Measurements from ENCODE around the gene FNDC5.

FNDC5 gene

GRCh38 chr1:32887623-32888022 is 16.9 kb upstream of the FNDC5 start:
- DNase-seq (ENCODE audit: low read depth) = no peak
- H3K4me3 ChIP-seq (ENCODE audit: low read depth, low read length) = no peak overlapping the region
- TF ChIP-seq, protein P1, sequence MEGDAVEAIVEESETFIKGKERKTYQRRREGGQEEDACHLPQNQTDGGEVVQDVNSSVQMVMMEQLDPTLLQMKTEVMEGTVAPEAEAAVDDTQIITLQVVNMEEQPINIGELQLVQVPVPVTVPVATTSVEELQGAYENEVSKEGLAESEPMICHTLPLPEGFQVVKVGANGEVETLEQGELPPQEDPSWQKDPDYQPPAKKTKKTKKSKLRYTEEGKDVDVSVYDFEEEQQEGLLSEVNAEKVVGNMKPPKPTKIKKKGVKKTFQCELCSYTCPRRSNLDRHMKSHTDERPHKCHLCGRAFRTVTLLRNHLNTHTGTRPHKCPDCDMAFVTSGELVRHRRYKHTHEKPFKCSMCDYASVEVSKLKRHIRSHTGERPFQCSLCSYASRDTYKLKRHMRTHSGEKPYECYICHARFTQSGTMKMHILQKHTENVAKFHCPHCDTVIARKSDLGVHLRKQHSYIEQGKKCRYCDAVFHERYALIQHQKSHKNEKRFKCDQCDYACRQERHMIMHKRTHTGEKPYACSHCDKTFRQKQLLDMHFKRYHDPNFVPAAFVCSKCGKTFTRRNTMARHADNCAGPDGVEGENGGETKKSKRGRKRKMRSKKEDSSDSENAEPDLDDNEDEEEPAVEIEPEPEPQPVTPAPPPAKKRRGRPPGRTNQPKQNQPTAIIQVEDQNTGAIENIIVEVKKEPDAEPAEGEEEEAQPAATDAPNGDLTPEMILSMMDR (IDR thresholded peaks at IDR 0.05; ENCODE audit: control insufficient read depth, extremely low read depth, insufficient read depth) = no peak

DNA sequence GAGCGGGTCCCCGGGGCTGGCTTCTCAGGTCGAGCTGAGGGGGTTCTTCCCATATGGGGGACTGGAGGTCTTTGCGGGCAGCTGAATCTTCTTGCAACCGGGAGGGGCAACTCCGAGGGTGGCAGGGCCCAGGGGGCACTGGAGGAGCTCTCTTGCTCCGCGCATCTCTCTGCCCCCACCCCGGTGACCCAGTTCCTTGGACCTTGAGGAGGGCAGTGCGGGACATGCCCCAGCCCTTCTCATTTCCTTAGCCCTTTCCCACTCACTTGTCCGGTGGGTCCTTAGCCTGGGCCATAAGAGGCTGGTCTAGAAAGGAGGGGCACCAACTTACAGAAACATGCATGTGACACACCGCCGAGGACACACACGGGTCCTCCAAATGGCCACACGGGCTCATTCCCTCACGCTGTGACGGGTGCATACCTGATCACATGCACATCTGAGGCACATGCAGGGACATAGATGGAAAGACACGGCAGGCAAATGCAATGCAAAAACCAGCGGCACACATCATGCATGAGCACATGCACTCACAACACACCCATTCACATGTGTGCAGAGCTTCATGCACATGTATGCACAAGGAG is 16.2 kb upstream of the FNDC5 start:
- no peak for DNase-seq (ENCODE audit: low read depth)
- no peak overlapping the region for H3K4me3 ChIP-seq (ENCODE audit: low read depth, low read length)
- TF ChIP-seq, protein P1 (IDR thresholded peaks at IDR 0.05; ENCODE audit: control insufficient read depth, extremely low read depth, insufficient read depth) = no peak

- TF ChIP-seq, protein P1 (IDR thresholded peaks at IDR 0.05; ENCODE audit: control insufficient read depth, extremely low read depth, insufficient read depth) = peak; percentile 74
- H3K4me3 ChIP-seq (ENCODE audit: low read depth, low read length) = no peak within 1 kb of the TSS
- DNase-seq (ENCODE audit: low read depth) = no peak
Observed at GRCh38 chr1:32886004-32886827, 15.5 kb upstream of the FNDC5 start, which contains the start of gene HPCA. Gene HPCA (plus strand): TSS chr1:32886491. CDS start chr1:32888899, 2,408 bp downstream.

- DNase-seq (ENCODE audit: low read depth) = no peak
- TF ChIP-seq, protein P1 (IDR thresholded peaks at IDR 0.05; ENCODE audit: control insufficient read depth, extremely low read depth, insufficient read depth) = no peak
- H3K4me3 ChIP-seq (ENCODE audit: low read depth, low read length) = no peak overlapping the region
Observed at GRCh38 chr1:32885676-32886003, 14.9 kb upstream of the FNDC5 start.

- no peak for DNase-seq (ENCODE audit: low read depth)
- TF ChIP-seq, protein P1 (IDR thresholded peaks at IDR 0.05; ENCODE audit: control insufficient read depth, extremely low read depth, insufficient read depth) = no peak
- no peak overlapping the region for H3K4me3 ChIP-seq (ENCODE audit: low read depth, low read length)
Observed at GRCh38 chr1:32884726-32885125, 14.0 kb upstream of the FNDC5 start.

DNA sequence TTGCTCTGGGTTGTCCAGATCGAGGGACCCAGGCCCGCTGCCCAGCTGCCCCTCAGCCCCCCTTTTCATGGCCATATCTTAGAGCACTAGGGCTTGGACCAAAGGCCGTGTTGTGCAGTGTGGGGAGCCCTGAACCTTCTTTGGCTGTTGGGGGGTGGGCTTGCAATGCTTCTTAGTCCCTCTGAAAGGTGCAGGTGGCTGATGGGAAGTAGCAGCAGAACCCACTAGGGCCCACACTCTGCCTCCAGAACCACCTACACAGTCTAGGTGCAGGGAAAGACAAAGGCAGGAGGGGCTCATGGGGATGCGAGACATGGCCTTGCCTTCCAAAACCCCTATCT is 13.3 kb upstream of the FNDC5 start:
- DNase-seq (ENCODE audit: low read depth) = no peak
- H3K4me3 ChIP-seq (ENCODE audit: low read depth, low read length) = no peak overlapping the region
- TF ChIP-seq, protein P1 (IDR thresholded peaks at IDR 0.05; ENCODE audit: control insufficient read depth, extremely low read depth, insufficient read depth) = no peak

All from LNCaP clone FGC (cell line).